Endothelial cell of umbilical vein (primary cell): Measurements from ENCODE around the gene RHOV. TPM values are rescaled to one million over a fixed set of nuclear protein-coding genes. Genes with fewer than 3 reads are reported as not detected.

Experiments used
- BruUV-seq: library from RNA; stranded (reverse); fragments of 400-500 nt; replicated peaks from 2 replicates; lab custom pipeline; 2021; lab: Mats Ljungman, UMichigan
- CTCF ChIA-PET: fragments of 300-600, 350-600 bp; sonication (Branson Sonifier 250); formaldehyde crosslinking; loops from one replicate; lab custom pipeline; 2021; ENCODE audit warnings: antibody characterized with exemption, inconsistent platforms; lab: Charles Lee
- POLR2A ChIA-PET: fragments of 300-600, 350-600 bp; sonication (Branson Sonifier 250); formaldehyde crosslinking; loops from one replicate; lab custom pipeline; 2021; ENCODE audit warnings: antibody characterized with exemption, inconsistent platforms; lab: Charles Lee
- DNase-seq: peaks from one replicate; pipeline ENCODE4 v3.0.0-alpha.2; 2011; ENCODE audit warnings: low read depth, low spot score
- FAIRE-seq: peaks from 2 replicates; lab custom pipeline; 2011; peaks lifted over from hg19 to GRCh38; lab: Jason Lieb, UNC
- H2AFZ ChIP-seq: 2 replicates; pipeline ENCODE4 v1.6.0; 2012; ENCODE audit warnings: low read depth, low read length, control low read depth, inconsistent platforms
- H3K27ac ChIP-seq: 2 replicates; pipeline ENCODE4 v1.5.1; 2011; ENCODE audit warnings: low read depth, mild to moderate bottlenecking, control low read depth, low read length, moderate library complexity; ENCODE audit not compliant: insufficient read depth
- H3K27me3 ChIP-seq, 2 experiments: 2 replicates each; pipeline versions ENCODE4 v1.6.0 to v1.6.1; 2011; ENCODE audit warnings: low read length in 2 of 2, mixed read lengths in 1 of 2; ENCODE audit not compliant: control insufficient read depth in 2 of 2, insufficient read depth in 2 of 2
- H3K36me3 ChIP-seq, 2 experiments: 2 replicates in 1 of 2; 3 replicates in 1 of 2; pipeline ENCODE4 v1.5.1; 2011; ENCODE audit warnings: low read length in 2 of 2, mild to moderate bottlenecking in 1 of 2, moderate library complexity in 1 of 2; ENCODE audit not compliant: control insufficient read depth in 2 of 2, insufficient read depth in 2 of 2; ENCODE audit errors: extremely low read depth in 1 of 2
- H3K4me1 ChIP-seq: 3 replicates; pipeline ENCODE4 v1.5.1; 2011; ENCODE audit warnings: mild to moderate bottlenecking, low read length; ENCODE audit not compliant: control insufficient read depth, insufficient read depth; ENCODE audit errors: extremely low read depth
- H3K4me2 ChIP-seq: 2 replicates; pipeline ENCODE4 v1.6.1; 2011; ENCODE audit warnings: low read length, control low read depth, mixed read lengths; ENCODE audit not compliant: insufficient read depth
- H3K4me3 ChIP-seq, 3 experiments: fragments of 200-600 bp in 1 of 3; sonication (generic), shearing (Covaris generic) in 1 of 3; replicated peaks in 1 of 3; 2 replicates each; pipeline ENCODE4 v1.5.1; 2011 to 2016; ENCODE audit warnings: control low read depth in 3 of 3, low read length in 3 of 3, mild to moderate bottlenecking in 2 of 3, inconsistent platforms in 1 of 3, low read depth in 1 of 3, moderate library complexity in 1 of 3; ENCODE audit not compliant: insufficient read depth in 1 of 3
- H3K79me2 ChIP-seq: 2 replicates; pipeline ENCODE4 v1.6.0; 2012; ENCODE audit warnings: low read length, inconsistent platforms; ENCODE audit not compliant: control insufficient read depth, insufficient read depth
- H3K9ac ChIP-seq: replicated peaks from 2 replicates; pipeline ENCODE3; 2011; ENCODE audit warnings: low read length, control low read depth; ENCODE audit not compliant: insufficient read depth; ENCODE audit errors: extremely low read depth
- H3K9me1 ChIP-seq: replicated peaks from 3 replicates; pipeline ENCODE4 v1.6.0; 2011; ENCODE audit warnings: mild to moderate bottlenecking, low read length; ENCODE audit not compliant: control insufficient read depth, insufficient read depth; ENCODE audit errors: extremely low read depth
- H3K9me3 ChIP-seq: replicated peaks from 2 replicates; pipeline ENCODE4 v1.5.1; 2012; ENCODE audit warnings: low read length, inconsistent platforms; ENCODE audit not compliant: control insufficient read depth, insufficient read depth
- H4K20me1 ChIP-seq: replicated peaks from 2 replicates; pipeline ENCODE3; 2011; ENCODE audit warnings: mild to moderate bottlenecking, low read length; ENCODE audit not compliant: control insufficient read depth, insufficient read depth; ENCODE audit errors: extremely low read depth
- CTCF ChIP-seq, 2 donors: IDR thresholded peaks; 1 replicate in 1 of 2; 2 replicates in 1 of 2; pipeline ENCODE4 v1.5.1; 2011; ENCODE audit warnings: low read length in 2 of 2, mild to moderate bottlenecking in 2 of 2, moderate library complexity in 2 of 2, control low read depth in 1 of 2, inconsistent platforms in 1 of 2, low read depth in 1 of 2; ENCODE audit not compliant: insufficient read depth in 1 of 2; ENCODE audit errors: extremely low read depth in 1 of 2
- EZH2 ChIP-seq: IDR thresholded peaks from 2 replicates; pipeline ENCODE4 v1.6.1; 2012; ENCODE audit warnings: borderline replicate concordance, low read depth, mild to moderate bottlenecking, moderate library complexity, low read length, inconsistent platforms; ENCODE audit not compliant: severe bottlenecking
- FOS ChIP-seq: IDR thresholded peaks from 2 replicates; pipeline ENCODE4 v1.6.1; 2011; ENCODE audit warnings: mild to moderate bottlenecking, low read length, moderate library complexity, borderline replicate concordance; ENCODE audit not compliant: insufficient read depth
- GATA2 ChIP-seq: IDR thresholded peaks from 2 replicates; pipeline ENCODE4 v1.7.0; 2011; ENCODE audit warnings: low read depth, mild to moderate bottlenecking, moderate library complexity, mixed read lengths, low read length; ENCODE audit not compliant: insufficient read length, insufficient read depth
- JUN ChIP-seq: IDR thresholded peaks from 2 replicates; pipeline ENCODE4 v1.6.1; 2011; ENCODE audit warnings: borderline replicate concordance, low read depth; ENCODE audit not compliant: insufficient read length, insufficient read depth
- MAX ChIP-seq: IDR thresholded peaks from 2 replicates; pipeline ENCODE4 v1.6.1; 2011; ENCODE audit not compliant: insufficient read depth, insufficient read length
- MYC ChIP-seq: IDR thresholded peaks from one replicate; pipeline ENCODE4 v1.6.1; 2011; ENCODE audit warnings: mild to moderate bottlenecking, low read depth, low read length
- POLR2A ChIP-seq: IDR thresholded peaks from 2 replicates; pipeline ENCODE4 v1.6.1; 2012; ENCODE audit warnings: low read depth, mild to moderate bottlenecking, control low read depth, low read length
- POLR2AphosphoS5 ChIP-seq: IDR thresholded peaks from 2 replicates; pipeline ENCODE4 v1.6.1; 2012; ENCODE audit warnings: low read depth, mild to moderate bottlenecking, control low read depth, low read length, moderate library complexity; ENCODE audit not compliant: insufficient read depth
- dilution Hi-C: fragments of 300-500 bp; cut with MboI; formaldehyde crosslinking; loops from one replicate; pipeline ENCODE4 v1.15.0; 2019; ENCODE audit warnings: low sequenced_read_pairs; ENCODE audit not compliant: extremely low pct_ligation_motif_present
- intact Hi-C: fragments of 100-400 bp; cut with micrococcal nuclease; formaldehyde crosslinking; loops from one replicate; pipeline ENCODE4 v1.10.0; 2022
- polyA plus RNA-seq, 4 experiments: library from polyadenylated mRNA; depleted of rRNA in 3 of 4; stranded (reverse) in 3 of 4; unstranded in 1 of 4; fragments of >200 nt; gene quantifications; 2 replicates each; pipeline versions ENCODE4 v1.2.1 to v1.2.3, GENCODE V29; 2011 to 2012; ENCODE audit warnings: missing spikeins in 1 of 4
- total RNA-seq: library from RNA; stranded (reverse); gene quantifications from 2 replicates; pipeline ENCODE4 v1.2.3, GENCODE V29; 2021

The RHOV gene
- total and polyA plus RNA-seq, 2 donors (not counting 3 experiments of a cell fraction or from before 2014, with no cell fraction given), result 0.15 to 0.20 TPM

GRCh38 chr15:40918799-40919392 lies 44.9 kb upstream of the RHOV start:
- Histone ChIP-seq H3K36me3 (no peaks in the 10 kb centered on the region), H3K4me1 (peaks cover 46% of the 10 kb centered on the region), H4K20me1 (no peaks in the 10 kb centered on the region), H3K9me1 (no peaks in the 10 kb centered on the region), H3K9ac (peak overlapping the region; percentile 81), H3K27ac (peak overlapping the region; percentile 95), H2AFZ (peak overlapping the region; percentile 74), H3K4me3 (no peak overlapping the region), H3K79me2 (no peaks in the 10 kb centered on the region), H3K27me3 (no peaks in the 10 kb centered on the region), H3K9me3 (no peaks in the 10 kb centered on the region), H3K4me2 (peak overlapping the region; percentile 14)
- dilution Hi-C loops, result no loop called here
- BruUV-seq, result no TSS peak
- intact Hi-C loops, result loop anchor here (1.0 kb wide), 3 partner anchors 10 to 22 kb away; partner anchors contain the start of gene DLL4
- no peak for TF ChIP-seq FOS
- peak; percentile 6 for TF ChIP-seq POLR2AphosphoS5
- TF ChIP-seq CTCF (IDR thresholded peaks at IDR 0.05; ENCODE audit: extremely low read depth in 1 of 2, insufficient read depth in 1 of 2, low read depth in 1 of 2, low read length in 2 of 2), result no peak
- peak; percentile 44 for TF ChIP-seq JUN
- no peak for TF ChIP-seq MAX
- TF ChIP-seq MYC, result no peak
- TF ChIP-seq GATA2, result no peak
- TF ChIP-seq POLR2A, result no peak
- no peak for TF ChIP-seq EZH2
- FAIRE-seq (peak; percentile 71), DNase-seq (peak; percentile 68)
- CTCF ChIA-PET, result interaction anchor here (0.9 to 6.5 kb wide), 10 partner anchors 9 to 100 kb away, joined by 3 to 100 read pairs (median 5); partner anchors contain the start of gene DLL4
- POLR2A ChIA-PET, result interaction anchor here (0.9 to 3.1 kb wide), 3 partner anchors 10 to 12 kb away, joined by 3 to 14 read pairs (median 4); partner anchors contain the start of gene DLL4
